ENCODE data around the gene LDB2. TPM values are rescaled to one million over a fixed set of nuclear protein-coding genes. Genes with fewer than 3 reads are reported as not detected.

LDB2 gene
- total RNA-seq, 3 donors from 2014 or later: 34.5 to 68.8 (median 36.5) TPM

- Histone ChIP-seq H3K36me3 (no peaks in the 10 kb centered on the region), H3K27ac (no peak overlapping the region), H3K27me3 (no peaks in the 10 kb centered on the region), H3K4me3 (no peak overlapping the region), H3K4me1 (no peaks in the 10 kb centered on the region), H3K9me3 (no peaks in the 10 kb centered on the region)
- no peak for TF ChIP-seq POLR2AphosphoS5 (IDR thresholded peaks at IDR 0.05)
- TF ChIP-seq POLR2A (IDR thresholded peaks at IDR 0.05): no peak
- no peak for TF ChIP-seq CTCF (IDR thresholded peaks at IDR 0.05)
- no peak for DNase-seq (ENCODE audit: low spot score in 2 of 2)
- intact Hi-C loops (cut with DNase I; ENCODE audit: low total_unique reads): no loop called here
Observed at GRCh38 chr4:16713696-16714095, 184.7 kb downstream of the LDB2 start.

DNA sequence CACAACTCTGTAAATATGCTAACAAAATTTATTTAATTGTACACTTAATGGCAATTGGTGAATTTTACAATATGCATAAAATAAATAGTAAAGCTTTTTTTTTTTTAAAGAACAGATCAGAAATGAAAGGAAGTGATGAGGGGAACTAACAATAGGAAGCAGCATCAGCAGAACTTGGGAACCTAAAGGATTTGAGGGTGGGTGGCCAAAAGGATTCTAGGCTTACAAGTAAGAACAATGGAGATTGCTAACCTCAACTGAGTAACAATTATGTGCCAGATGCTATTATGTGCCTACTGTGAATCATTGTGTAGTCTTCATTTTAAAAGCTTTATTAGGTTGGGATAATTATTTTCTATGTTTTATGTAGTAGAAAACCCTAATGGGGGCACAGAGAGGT, 185.2 kb downstream of the LDB2 start:
- no peak for DNase-seq (ENCODE audit: low spot score in 2 of 2)
- Histone ChIP-seq H3K9me3 (no peaks in the 10 kb centered on the region), H3K4me1 (no peaks in the 10 kb centered on the region), H3K27me3 (no peaks in the 10 kb centered on the region), H3K27ac (no peak overlapping the region), H3K36me3 (no peaks in the 10 kb centered on the region), H3K4me3 (no peak overlapping the region)
- TF ChIP-seq POLR2A (IDR thresholded peaks at IDR 0.05) (no peak), POLR2AphosphoS5 (IDR thresholded peaks at IDR 0.05) (no peak), CTCF (IDR thresholded peaks at IDR 0.05) (no peak)
- intact Hi-C loops (cut with DNase I; ENCODE audit: low total_unique reads): no loop called here

DNA sequence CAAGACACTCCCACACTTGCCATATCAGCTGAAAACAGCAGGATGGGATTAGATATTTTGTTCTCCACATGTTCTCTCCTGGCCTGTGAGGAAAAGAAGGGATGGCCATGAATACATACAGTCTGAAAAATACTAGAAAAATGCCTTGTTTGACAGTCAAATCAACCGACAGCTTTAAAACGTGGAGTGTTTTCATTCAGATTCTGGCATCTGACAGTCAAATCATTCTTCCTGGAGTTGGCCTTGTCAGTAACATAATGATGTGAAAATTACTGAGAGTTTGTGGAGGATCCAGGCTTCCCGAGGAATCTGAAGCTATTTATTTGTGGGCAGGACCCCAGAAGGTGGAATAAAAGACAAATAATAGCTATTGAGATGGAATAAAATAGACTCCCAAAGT, 188.2 kb downstream of the LDB2 start:
- no peaks in the 10 kb centered on the region for H3K27me3 ChIP-seq
- no peaks in the 10 kb centered on the region for H3K4me1 ChIP-seq
- H3K9me3 ChIP-seq: no peaks in the 10 kb centered on the region
- no peak overlapping the region for H3K27ac ChIP-seq
- H3K4me3 ChIP-seq: no peak overlapping the region
- intact Hi-C loops (cut with DNase I; ENCODE audit: low total_unique reads): no loop called here
- TF ChIP-seq CTCF (IDR thresholded peaks at IDR 0.05) (no peak), POLR2A (IDR thresholded peaks at IDR 0.05) (no peak), POLR2AphosphoS5 (IDR thresholded peaks at IDR 0.05) (no peak)
- H3K36me3 ChIP-seq: no peaks in the 10 kb centered on the region
- no peak for DNase-seq (ENCODE audit: low spot score in 2 of 2)

DNA sequence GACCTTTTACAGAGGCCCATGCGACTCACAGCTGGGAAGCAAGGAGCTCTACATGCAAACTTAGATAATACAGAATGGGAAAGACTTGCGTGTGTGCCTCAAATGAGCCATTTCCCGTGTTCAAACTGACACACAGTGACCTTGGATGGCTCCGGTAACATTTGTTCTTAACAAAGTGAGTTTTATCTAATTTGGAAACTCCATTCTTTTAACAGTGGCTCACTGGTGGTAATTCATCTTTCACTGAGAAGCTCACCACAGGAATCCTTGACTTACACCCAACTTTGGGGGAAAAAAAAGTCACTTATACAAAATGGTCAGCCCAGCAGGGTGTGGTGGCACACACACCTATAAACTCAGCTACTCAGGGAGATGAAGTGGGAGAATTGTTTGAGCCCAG, 190.6 kb downstream of the LDB2 start:
- DNase-seq (ENCODE audit: low spot score in 2 of 2): no peak
- H3K27ac ChIP-seq: no peak overlapping the region
- intact Hi-C loops (cut with DNase I; ENCODE audit: low total_unique reads): no loop called here
- no peaks in the 10 kb centered on the region for H3K27me3 ChIP-seq
- H3K9me3 ChIP-seq: no peaks in the 10 kb centered on the region
- H3K4me1 ChIP-seq: no peaks in the 10 kb centered on the region
- no peak overlapping the region for H3K4me3 ChIP-seq
- TF ChIP-seq POLR2A (IDR thresholded peaks at IDR 0.05): no peak
- TF ChIP-seq POLR2AphosphoS5 (IDR thresholded peaks at IDR 0.05): no peak
- TF ChIP-seq CTCF (IDR thresholded peaks at IDR 0.05): no peak
- no peaks in the 10 kb centered on the region for H3K36me3 ChIP-seq

DNA sequence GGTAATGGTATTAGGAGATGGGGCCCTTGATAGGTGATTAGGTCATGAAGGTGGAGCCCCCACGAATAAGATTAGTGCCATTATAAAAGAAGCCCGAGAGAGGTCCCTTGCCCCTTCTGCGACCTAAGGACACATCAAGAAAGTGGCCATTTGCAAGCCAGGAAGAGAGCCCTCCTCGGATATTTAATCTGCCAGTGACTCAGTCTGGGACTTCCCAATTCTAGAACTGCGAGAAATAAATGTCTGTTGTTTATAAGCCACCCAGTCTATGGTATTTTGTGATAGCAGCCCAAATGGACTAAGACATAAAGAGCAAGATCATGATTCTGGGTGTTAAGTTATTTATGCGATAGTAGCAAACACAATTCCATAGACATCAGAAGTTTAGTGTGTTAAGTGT, 192.2 kb downstream of the LDB2 start:
- H3K27ac ChIP-seq: no peak overlapping the region
- TF ChIP-seq POLR2A (IDR thresholded peaks at IDR 0.05): no peak
- TF ChIP-seq CTCF (IDR thresholded peaks at IDR 0.05): no peak
- TF ChIP-seq POLR2AphosphoS5 (IDR thresholded peaks at IDR 0.05): no peak
- H3K4me3 ChIP-seq: no peak overlapping the region
- H3K27me3 ChIP-seq: no peaks in the 10 kb centered on the region
- no peaks in the 10 kb centered on the region for H3K4me1 ChIP-seq
- intact Hi-C loops (cut with DNase I; ENCODE audit: low total_unique reads): no loop called here
- DNase-seq (ENCODE audit: low spot score in 2 of 2): no peak
- H3K36me3 ChIP-seq: no peaks in the 10 kb centered on the region
- H3K9me3 ChIP-seq: no peaks in the 10 kb centered on the region

Data from breast epithelium (tissue), 4 donors.